HepG2 (cell line): Measurements from ENCODE around the gene DSTN. TPM values are rescaled to one million over a fixed set of nuclear protein-coding genes. Genes with fewer than 3 reads are reported as not detected.

ENCODE experiments used
- ATAC-seq: fragments of 200-7000 bp; cut with Tn5 transposase; 3 replicates; pipeline ENCODE4 v1.9.1; 2020; ENCODE audit warnings: mild to moderate bottlenecking, moderate library complexity
- BruUV-seq: library from RNA; stranded (reverse); fragments of 400-500 nt; replicated peaks from 2 replicates; lab custom pipeline; 2021; lab: Mats Ljungman, UMichigan
- CTCF ChIA-PET: fragments of 300-600 bp; formaldehyde crosslinking; extraction: SDS; loops from one replicate; lab custom pipeline; 2021; ENCODE audit warnings: low total read pairs, inconsistent platforms, low intra/inter-chr PET ratio; lab: Yijun Ruan, JAX
- POLR2A ChIA-PET: fragments of 350-600 bp; sonication (Branson Sonifier 250); formaldehyde crosslinking; loops from one replicate; lab custom pipeline; 2020; ENCODE audit warnings: antibody characterized with exemption, inconsistent platforms; lab: Yijun Ruan, JAX
- DNase-seq: peaks from one replicate; pipeline ENCODE4 v3.0.0-alpha.2; 2015; ENCODE audit warnings: low spot score
- FAIRE-seq: peaks from 3 replicates; lab custom pipeline; 2011; peaks lifted over from hg19 to GRCh38; lab: Jason Lieb, UNC
- H2AFZ ChIP-seq: one replicate; pipeline ENCODE4 v1.6.1; 2011; ENCODE audit warnings: low read length, inconsistent platforms
- H3K27ac ChIP-seq: fragments of 300-600 bp; 3 replicates; pipeline ENCODE4 v1.8.0; 2011; ENCODE audit warnings: mixed run types, mild to moderate bottlenecking, mixed read lengths, low read length, inconsistent platforms; ENCODE audit not compliant: insufficient read depth; ENCODE audit errors: extremely low read length
- H3K27me3 ChIP-seq, 2 experiments: fragments of 200-600 bp in 1 of 2; 2 replicates in 1 of 2; 3 replicates in 1 of 2; pipeline versions ENCODE4 v1.6.0 to v1.8.0; 2011; ENCODE audit warnings: low read length in 2 of 2, mild to moderate bottlenecking in 2 of 2, moderate library complexity in 2 of 2, inconsistent platforms in 1 of 2; ENCODE audit not compliant: insufficient read depth in 2 of 2, control insufficient read depth in 1 of 2
- H3K36me3 ChIP-seq, 2 experiments: fragments of 200-600 bp in 1 of 2; replicated peaks in 1 of 2; 2 replicates in 1 of 2; 3 replicates in 1 of 2; pipeline versions ENCODE4 v1.5.1 to v1.8.0; 2011; ENCODE audit warnings: low read length in 2 of 2, inconsistent platforms in 1 of 2; ENCODE audit not compliant: insufficient read depth in 2 of 2, control insufficient read depth in 1 of 2
- H3K4me1 ChIP-seq: 2 replicates; pipeline ENCODE4 v1.5.1; 2012; ENCODE audit warnings: low read length, inconsistent platforms; ENCODE audit not compliant: insufficient read depth
- H3K4me2 ChIP-seq: 2 replicates; pipeline ENCODE4 v1.6.0; 2011; ENCODE audit warnings: low read depth, low read length, inconsistent platforms
- H3K4me3 ChIP-seq, 3 experiments: fragments of 200-600 bp in 1 of 3; sonication (generic), shearing (Covaris generic) in 1 of 3; replicated peaks in 1 of 3; 2 replicates each; pipeline ENCODE4 v1.5.1; 2011 to 2016; ENCODE audit warnings: low read length in 3 of 3, inconsistent platforms in 2 of 3, low read depth in 2 of 3, mild to moderate bottlenecking in 2 of 3, control low read depth in 1 of 3, mixed read lengths in 1 of 3; ENCODE audit not compliant: insufficient read depth in 1 of 3
- H3K79me2 ChIP-seq: one replicate; pipeline ENCODE4 v1.6.1; 2011; ENCODE audit warnings: low read length, inconsistent platforms; ENCODE audit not compliant: insufficient read depth
- H3K9ac ChIP-seq: 2 replicates; pipeline ENCODE4 v1.6.0; 2011; ENCODE audit warnings: mild to moderate bottlenecking, low read depth, low read length, inconsistent platforms; ENCODE audit not compliant: insufficient read depth
- H3K9me3 ChIP-seq: 2 replicates; pipeline ENCODE4 v1.5.1; 2012; ENCODE audit warnings: mild to moderate bottlenecking, low read length
- H4K20me1 ChIP-seq: 2 replicates; pipeline ENCODE4 v1.6.0; 2011; ENCODE audit warnings: inconsistent platforms, mild to moderate bottlenecking, low read length, moderate library complexity; ENCODE audit not compliant: insufficient read depth
- AKAP8 ChIP-seq: sonication (generic); formaldehyde crosslinking; IDR thresholded peaks from 2 replicates; pipeline ENCODE4 v1.5.1; 2020; ENCODE audit warnings: mild to moderate bottlenecking, missing genetic modification reagents
- ARID4A ChIP-seq: sonication (generic); formaldehyde crosslinking; IDR thresholded peaks from 2 replicates; pipeline ENCODE4 v1.5.0; 2020; ENCODE audit warnings: mild to moderate bottlenecking, missing genetic modification reagents, borderline replicate concordance
- CENPX ChIP-seq: sonication (generic); formaldehyde crosslinking; IDR thresholded peaks from 2 replicates; pipeline ENCODE4 v1.9.0; 2021; ENCODE audit warnings: mild to moderate bottlenecking, missing genetic modification reagents, moderate library complexity
- FOXC1 ChIP-seq: sonication (generic); formaldehyde crosslinking; IDR thresholded peaks from 2 replicates; pipeline ENCODE4 v1.8.0; 2022; ENCODE audit warnings: mild to moderate bottlenecking, missing genetic modification reagents, borderline replicate concordance
- MXD3 ChIP-seq: IDR thresholded peaks from 2 replicates; pipeline ENCODE4 v1.6.1; 2016; ENCODE audit warnings: mild to moderate bottlenecking, missing biosample characterization, missing genetic modification reagents
- RAD21 ChIP-seq: fragments of 450-650 bp; formaldehyde crosslinking; IDR thresholded peaks from 2 replicates; pipeline ENCODE4 v1.5.0; 2020; ENCODE audit warnings: mild to moderate bottlenecking
- RFX5 ChIP-seq: IDR thresholded peaks from 2 replicates; pipeline ENCODE4 v1.6.1; 2011; ENCODE audit warnings: low read depth, low read length, improper control_type of control experiment
- RXRB ChIP-seq: IDR thresholded peaks from 2 replicates; pipeline ENCODE4 v1.6.1; 2016; ENCODE audit warnings: borderline replicate concordance, missing genetic modification reagents, missing compliant biosample characterization
- STAG1 ChIP-seq: sonication (generic); formaldehyde crosslinking; IDR thresholded peaks from 2 replicates; pipeline ENCODE4 v1.4.0; 2020; ENCODE audit warnings: missing genetic modification reagents
- ZGPAT ChIP-seq: IDR thresholded peaks from 2 replicates; pipeline ENCODE4 v1.6.1; 2016; ENCODE audit warnings: mild to moderate bottlenecking
- ZMYM3 ChIP-seq: sonication (generic); formaldehyde crosslinking; IDR thresholded peaks from 2 replicates; pipeline ENCODE4 v1.5.1; 2020; ENCODE audit warnings: mild to moderate bottlenecking, missing genetic modification reagents
- ZNF138 ChIP-seq: sonication (generic); formaldehyde crosslinking; IDR thresholded peaks from 2 replicates; pipeline ENCODE4 v1.5.0; 2020; ENCODE audit warnings: mild to moderate bottlenecking, low read depth, missing genetic modification reagents
- ZNF225 ChIP-seq: sonication (generic); formaldehyde crosslinking; IDR thresholded peaks from 2 replicates; pipeline ENCODE4 v1.4.0; 2020; ENCODE audit warnings: mild to moderate bottlenecking, missing genetic modification reagents
- ZNF326 ChIP-seq: sonication (generic); formaldehyde crosslinking; IDR thresholded peaks from 2 replicates; pipeline ENCODE4 v1.4.0; 2020; ENCODE audit warnings: missing genetic modification reagents, borderline replicate concordance
- ZNF772 ChIP-seq: sonication (generic); formaldehyde crosslinking; IDR thresholded peaks from 2 replicates; pipeline ENCODE4 v1.5.0; 2020; ENCODE audit warnings: mild to moderate bottlenecking, missing genetic modification reagents
- ZSCAN31 ChIP-seq: sonication (generic); formaldehyde crosslinking; IDR thresholded peaks from 2 replicates; pipeline ENCODE4 v1.5.0; 2020; ENCODE audit warnings: low read depth, mild to moderate bottlenecking, missing genetic modification reagents
- WGBS: methylation state at CpG from one replicate; pipeline ENCODE4 v1.1.6; 2017; ENCODE audit warnings: low lambda C conversion rate; 5-methylcytosine and 5-hydroxymethylcytosine counted together
- in situ Hi-C: cut with HindIII; loops from 2 replicates; pipeline ENCODE4 v1.10.0; 2017; ENCODE audit warnings: low pct_unique_long_range_greater_than_20kb; ENCODE audit not compliant: extremely low pct_ligation_motif_present
- intact Hi-C: fragments of 100-400 bp; cut with micrococcal nuclease; formaldehyde crosslinking; loops from one replicate; pipeline ENCODE4 v1.10.0; 2022; ENCODE audit not compliant: unreplicated experiment
- polyA plus RNA-seq, 8 experiments: library from polyadenylated mRNA; depleted of rRNA in 3 of 8; stranded (reverse) in 7 of 8; unstranded in 1 of 8; fragments of >200 nt; fragmentation: Illumina TruSeq in 4 of 8; extraction: Trizol in 4 of 8; gene quantifications; 2 replicates each; pipeline versions ENCODE4 v1.2.1 to v1.2.3, GENCODE V29; 2011 to 2016; ENCODE audit warnings: low read depth in 4 of 8, missing spikeins in 1 of 8, mixed read lengths in 1 of 8; ENCODE audit not compliant: insufficient read depth in 1 of 8
- total RNA-seq, 5 experiments: library from RNA; depleted of rRNA; stranded (reverse); fragments of >200 nt; fragmentation: Illumina TruSeq; extraction: Trizol; gene quantifications; 2 replicates each; pipeline ENCODE4 v1.2.3, GENCODE V29; 2016; ENCODE audit warnings: low read depth in 1 of 5

Gene DSTN
- total and polyA plus RNA-seq, 2 of the 13 experiments (the other 11 are each of a cell fraction or from before 2014, with no cell fraction given): 27.6 to 106 TPM

GRCh38 chr20:17651129-17651759 is 81.4 kb downstream of the DSTN start (continued):
- TF ChIP-seq ZNF225: no peak
- no peak for TF ChIP-seq AKAP8 (CRISPR knock-in tag)
- no peak for TF ChIP-seq ZNF326
- TF ChIP-seq, all 625 proteins: peak for 8

GRCh38 chr20:17651760-17652388 is 82.0 kb downstream of the DSTN start:
- no peak overlapping the region for H2AFZ ChIP-seq
- FAIRE-seq (no peak), ATAC-seq (peak; percentile 9), DNase-seq (no peak)
- peaks cover 86% of the 10 kb centered on the region for H4K20me1 ChIP-seq
- no peak overlapping the region for H3K4me2 ChIP-seq
- CTCF ChIA-PET: interaction anchor here (0.7 kb wide), 1 partner anchor 287 kb away, joined by 3 read pairs; no protein-coding TSS in a partner anchor
- intact Hi-C loops: no loop called here
- whole genome bisulfite sequencing: 94% methylated on average over 2 of the region's 2 CpGs
- peaks cover 26% of the 10 kb centered on the region for H3K4me1 ChIP-seq
- no TSS peak for BruUV-seq
- POLR2A ChIA-PET: interaction anchor here (0.9 to 1.3 kb wide), 3 partner anchors 14 to 59 kb away, joined by 3 to 5 read pairs (median 3); partner anchors contain the start of gene RRBP1
- in situ Hi-C loops: no loop called here
- no peak overlapping the region for H3K9ac ChIP-seq
- no peak overlapping the region for H3K27ac ChIP-seq
- H3K79me2 ChIP-seq: peaks cover 92% of the 10 kb centered on the region
- H3K27me3 ChIP-seq: no peaks in the 10 kb centered on the region
- H3K9me3 ChIP-seq: no peaks in the 10 kb centered on the region
- peaks cover 48 to 74% of the 10 kb centered on the region in 2 experiments for H3K36me3 ChIP-seq
- no peak overlapping the region for H3K4me3 ChIP-seq
- TF ChIP-seq ZGPAT (0 out of 2 replicates have a peak, but pooled peaks have one; percentile 11), CENPX (CRISPR knock-in tag) (no peak), ZNF138 (CRISPR knock-in tag) (0 out of 2 replicates have a peak, but pooled peaks have one; percentile 22), RXRB (CRISPR knock-in tag) (0 out of 2 replicates have a peak, but pooled peaks have one; percentile 22), ZNF326 (0 out of 2 replicates have a peak, but pooled peaks have one; percentile 48), ZMYM3 (CRISPR knock-in tag) (no peak), ZNF772 (CRISPR knock-in tag) (0 out of 2 replicates have a peak, but pooled peaks have one; percentile 41), MXD3 (CRISPR knock-in tag) (no peak), RAD21 (CRISPR knock-in tag) (peak; percentile 30), FOXC1 (CRISPR knock-in tag) (peak; percentile 49; the same call in 1 of the 2 replicates), ARID4A (peak; percentile 33; the same call in 1 of the 2 replicates), STAG1 (peak; percentile 73), ZSCAN31 (CRISPR knock-in tag) (no peak), RFX5 (no peak)
